Activated CD8-positive, alpha-beta memory T cell treated with anti-CD3 and anti-CD28 coated beads for 24 hours (primary cell): Measurements from ENCODE around the gene CREB3.
A peak's percentile ranks its signal among the peaks of the same experiment; 100 is the strongest.

Experiments
- DNase-seq: peaks from one replicate; pipeline ENCODE4 v3.0.0-alpha.2; 2020

Gene CREB3

DNA sequence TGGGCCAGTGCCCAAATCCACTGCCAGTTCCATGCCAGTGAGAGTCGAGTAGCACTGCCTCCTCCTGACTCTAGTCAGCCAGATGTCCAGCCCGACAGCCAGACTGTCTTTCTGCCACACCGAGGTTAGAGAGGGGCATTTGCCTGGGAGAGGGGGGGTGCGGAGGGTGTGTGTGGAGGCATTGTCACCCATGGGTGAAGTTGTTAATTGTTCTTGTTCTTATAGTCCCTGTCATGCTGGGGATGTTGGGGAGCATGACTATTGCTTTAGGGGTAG lies 17.7 kb downstream of the CREB3 start:
- no peak for DNase-seq

- DNase-seq = no peak
Observed at GRCh38 chr9:35753466-35753865, 21.0 kb downstream of the CREB3 start.

GRCh38 chr9:35754264-35754663 lies 21.8 kb downstream of the CREB3 start, which contains the start of gene MSMP:
Gene MSMP (minus strand): TSS chr9:35754276. CDS start chr9:35754129, 147 bp downstream.
- no peak for DNase-seq

GRCh38 chr9:35755071-35755470 lies 22.6 kb downstream of the CREB3 start:
- DNase-seq = no peak

- DNase-seq = peak; percentile 90
Observed at GRCh38 chr9:35756275-35757225, 24.1 kb downstream of the CREB3 start.

- no peak for DNase-seq
Observed at GRCh38 chr9:35757226-35757891, 24.9 kb downstream of the CREB3 start.

- no peak for DNase-seq
Observed at GRCh38 chr9:35757892-35758275, 25.4 kb downstream of the CREB3 start.

DNA sequence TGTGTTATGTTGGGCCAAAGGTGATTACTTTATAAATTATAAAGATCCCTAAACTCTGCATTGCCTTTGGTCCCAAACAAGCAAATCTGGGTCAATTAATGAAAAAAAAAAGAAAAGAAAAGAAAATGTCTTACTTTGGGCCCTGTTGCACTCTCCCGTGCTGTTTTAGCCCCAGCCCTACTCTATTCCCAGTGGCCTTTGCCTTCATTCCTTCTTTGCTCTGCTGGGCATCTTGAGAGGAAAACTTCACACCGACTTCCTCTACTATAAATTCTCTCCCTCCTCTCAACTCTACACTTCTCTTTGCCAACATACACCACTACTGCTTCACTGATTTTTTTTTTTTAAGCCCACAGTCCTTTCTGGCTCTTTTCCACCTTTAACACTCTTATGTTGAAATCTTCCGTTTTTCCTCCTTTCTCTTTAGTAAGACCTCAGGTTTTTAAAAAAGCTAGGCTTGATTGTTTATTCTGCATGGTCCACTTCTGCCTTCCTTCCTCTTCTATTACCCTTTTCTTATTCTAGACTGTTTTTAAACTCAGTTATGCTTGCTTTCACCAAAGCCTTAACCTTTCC lies 26.1 kb downstream of the CREB3 start:
- DNase-seq = no peak

DNA sequence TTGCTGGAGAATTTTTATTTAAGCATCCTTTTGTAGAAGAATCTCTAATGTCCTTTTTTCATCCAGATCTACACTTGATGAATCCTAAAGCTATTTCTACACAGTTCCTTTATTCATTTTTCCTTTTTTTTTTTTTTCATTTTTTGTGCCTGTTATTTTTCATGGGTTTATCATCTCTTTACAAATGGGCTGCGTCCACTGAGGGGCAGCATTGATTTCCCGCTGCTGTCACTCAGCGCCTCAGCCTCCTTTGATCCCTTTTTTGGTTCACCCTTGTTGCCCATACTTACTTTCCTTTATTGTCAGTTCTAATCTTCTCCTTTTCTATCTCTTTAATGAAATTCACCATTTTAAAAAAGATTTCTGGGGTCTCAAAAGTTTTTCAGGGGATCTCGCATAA lies 27.3 kb downstream of the CREB3 start:
- DNase-seq = no peak

DNA sequence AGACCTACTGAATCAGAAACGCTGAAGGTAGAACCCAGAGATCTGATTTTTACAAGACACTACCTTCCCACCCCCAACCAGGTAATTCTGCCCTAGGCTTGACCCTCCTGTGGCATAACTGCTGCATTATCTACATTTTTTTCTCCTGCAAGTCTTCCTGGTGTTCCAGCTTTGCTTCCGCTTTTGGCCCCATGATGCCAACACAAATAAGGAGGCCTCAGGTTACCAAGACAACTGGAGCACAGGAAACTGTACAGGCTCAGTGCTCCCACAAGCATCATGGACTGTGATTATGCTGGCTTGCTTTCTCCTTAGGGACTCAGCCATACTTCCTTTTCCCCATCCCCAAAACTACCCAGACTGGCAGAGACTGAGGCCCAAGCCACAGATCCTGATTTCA lies 28.2 kb downstream of the CREB3 start:
- no peak for DNase-seq

- no peak for DNase-seq
Observed at GRCh38 chr9:35763181-35763580, 30.7 kb downstream of the CREB3 start.

DNA sequence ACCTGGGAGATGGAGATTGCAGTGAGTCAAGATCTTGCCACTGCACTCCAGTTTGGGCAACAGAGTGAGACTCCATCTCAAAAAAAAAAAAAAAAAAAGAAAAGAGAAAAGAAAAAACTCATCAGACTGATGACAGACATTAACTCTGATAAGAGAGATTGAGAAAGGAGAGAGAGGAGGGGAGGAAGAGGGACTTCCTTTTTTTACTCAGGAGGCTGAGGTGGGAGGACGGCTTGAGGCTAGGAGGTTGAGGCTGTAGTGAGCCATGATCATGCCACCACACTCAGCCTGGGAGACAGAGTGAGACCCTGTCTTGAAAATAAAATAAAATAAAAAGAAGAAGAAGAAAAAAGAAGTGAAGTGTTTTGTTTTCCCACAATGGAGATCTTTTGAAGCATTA lies 31.3 kb downstream of the CREB3 start:
- no peak for DNase-seq

- DNase-seq = no peak
Observed at GRCh38 chr9:35766997-35767396, 34.5 kb downstream of the CREB3 start.

DNA sequence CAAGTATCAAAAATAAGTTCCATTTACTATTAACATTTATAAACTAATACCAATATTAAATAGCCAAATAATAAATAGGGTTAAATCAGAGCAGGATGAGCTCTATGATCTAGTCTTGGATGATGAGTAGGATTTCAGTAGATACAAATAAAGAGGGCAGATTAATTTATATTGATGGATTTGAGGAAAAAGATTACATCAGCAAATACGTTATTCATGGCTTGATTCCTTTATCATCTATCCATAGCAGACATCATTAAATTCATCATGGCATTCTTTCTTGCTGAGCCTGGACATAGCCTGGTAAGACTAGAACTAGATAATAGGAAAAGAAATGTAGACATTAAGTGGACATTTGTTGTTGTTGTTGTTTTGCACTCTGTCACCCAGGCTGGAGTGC lies 35.0 kb downstream of the CREB3 start:
- no peak for DNase-seq

DNA sequence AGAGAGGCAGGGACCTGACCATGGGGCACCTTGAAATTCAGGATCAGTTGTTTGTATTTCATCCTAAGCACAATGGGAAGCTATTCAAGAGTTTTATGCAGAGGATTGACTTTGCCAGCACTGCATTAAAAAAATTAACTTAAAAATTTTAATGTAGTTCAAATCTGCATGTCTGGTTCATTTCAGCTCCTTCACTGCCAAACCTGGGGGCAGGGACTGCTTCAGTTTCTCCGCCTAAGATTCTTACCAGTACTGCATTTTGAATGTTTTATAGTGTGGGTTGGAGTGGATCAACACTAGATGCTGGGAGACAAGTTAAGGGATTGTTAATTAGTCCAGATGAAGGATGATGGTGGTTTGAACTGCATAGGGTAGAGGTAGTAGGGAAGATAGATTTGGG lies 37.3 kb downstream of the CREB3 start:
- DNase-seq = no peak

DNA sequence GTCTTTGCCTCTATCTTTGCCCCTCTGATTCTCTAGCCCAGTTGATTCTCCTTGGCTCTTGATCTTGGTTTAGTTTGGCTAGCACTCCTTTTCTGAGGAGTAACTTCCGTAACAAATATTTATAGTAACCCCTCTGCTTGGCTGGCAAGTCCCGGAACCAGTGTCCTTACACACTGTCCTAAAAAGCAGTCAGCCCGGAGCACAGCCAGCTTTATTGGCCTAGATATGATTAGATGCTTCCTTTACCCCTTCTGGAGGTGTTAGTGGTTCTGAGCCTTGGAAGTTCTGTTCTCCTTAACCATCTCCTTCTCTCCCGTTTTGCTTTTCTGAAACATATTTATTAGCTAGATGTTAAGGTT lies 38.6 kb downstream of the CREB3 start:
- no peak for DNase-seq

GRCh38 chr9:35771534-35771933 lies 39.1 kb downstream of the CREB3 start:
- DNase-seq = no peak

- DNase-seq = no peak
Observed at GRCh38 chr9:35771943-35772342, 39.5 kb downstream of the CREB3 start.

GRCh38 chr9:35774907-35775635 lies 42.6 kb downstream of the CREB3 start:
- DNase-seq = no peak

DNA sequence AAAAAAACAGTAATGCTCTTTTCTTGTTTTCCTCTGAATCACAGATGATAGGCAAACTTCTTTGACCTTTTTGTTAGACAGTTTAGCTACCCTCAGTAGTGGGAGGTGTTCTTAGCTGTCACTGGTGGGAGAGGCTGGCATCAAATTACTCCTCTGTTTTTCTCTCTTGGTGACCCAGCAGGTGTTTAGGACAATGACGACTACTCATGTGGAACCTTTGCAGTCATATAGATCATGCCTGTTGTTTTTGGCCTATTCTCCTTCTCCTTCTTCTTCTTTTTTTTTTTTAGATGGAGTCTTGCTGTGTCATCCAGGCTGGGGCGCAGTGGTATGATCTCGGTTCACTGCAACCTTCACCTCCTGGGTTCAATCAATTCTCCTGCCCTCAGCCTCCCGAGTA lies 43.6 kb downstream of the CREB3 start:
- no peak for DNase-seq

DNA sequence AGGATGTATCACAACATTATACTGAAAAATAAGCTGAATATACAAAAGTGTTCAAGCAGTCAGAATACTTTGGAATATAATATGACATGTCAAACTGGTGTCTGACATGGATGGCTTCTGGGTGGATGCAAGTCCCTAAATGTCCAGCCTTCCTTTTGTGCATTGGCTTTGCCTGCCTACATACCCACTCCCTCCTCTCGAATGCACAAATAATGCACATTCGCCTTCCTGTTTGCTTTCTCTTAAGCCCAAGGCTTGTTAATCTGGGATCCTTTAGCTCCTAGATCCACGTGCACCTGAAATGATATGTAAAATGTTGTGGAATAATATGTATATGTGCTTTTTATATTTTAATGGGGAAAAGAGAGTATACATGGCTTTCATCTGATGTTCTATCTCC lies 46.0 kb downstream of the CREB3 start:
- DNase-seq = no peak

- no peak for DNase-seq
Observed at GRCh38 chr9:35781066-35781465, 48.6 kb downstream of the CREB3 start.

- no peak for DNase-seq
Observed at GRCh38 chr9:35783418-35783817, 51.0 kb downstream of the CREB3 start.
